SJCRH30 (cell line): ENCODE data around the gene TMEM50A. TPM values are rescaled to one million over a fixed set of nuclear protein-coding genes. Genes with fewer than 3 reads are reported as not detected.
"Not testable (repeated sequence)": the region's sequence is repeated elsewhere in the genome, so short reads cannot be mapped to it uniquely, and the experiment has no call there.

ENCODE experiments used
- DNase-seq, 2 experiments: peaks; one replicate each; pipeline ENCODE4 v3.0.0-alpha.2; 2015 to 2020
- H3K27ac ChIP-seq: fragments of 250-450 bp; sonication (Bioruptor Pico); 2 replicates; pipeline ENCODE4 v1.5.1; 2020; ENCODE audit warnings: mild to moderate bottlenecking, moderate library complexity
- H3K27me3 ChIP-seq: fragments of 250-450 bp; sonication (Bioruptor Pico); 2 replicates; pipeline ENCODE4 v1.5.1; 2020; ENCODE audit warnings: mild to moderate bottlenecking, moderate library complexity
- H3K36me3 ChIP-seq: fragments of 250-450 bp; sonication (Bioruptor Pico); 2 replicates; pipeline ENCODE4 v1.5.1; 2020; ENCODE audit warnings: mild to moderate bottlenecking, moderate library complexity
- H3K4me1 ChIP-seq: fragments of 250-450 bp; sonication (Bioruptor Pico); 2 replicates; pipeline ENCODE4 v1.5.1; 2020; ENCODE audit warnings: mild to moderate bottlenecking, moderate library complexity
- H3K4me3 ChIP-seq: fragments of 250-450 bp; sonication (Bioruptor Pico); 2 replicates; pipeline ENCODE4 v1.5.1; 2020; ENCODE audit warnings: mild to moderate bottlenecking, moderate library complexity
- H3K9me3 ChIP-seq: fragments of 250-450 bp; sonication (Bioruptor Pico); replicated peaks from 2 replicates; pipeline ENCODE4 v1.5.1; 2020; ENCODE audit warnings: mild to moderate bottlenecking, moderate library complexity
- total RNA-seq: library from RNA; depleted of rRNA; stranded (reverse); fragments of >200 nt; shearing (Covaris generic); gene quantifications from 2 replicates; pipeline ENCODE4 v1.2.3, GENCODE V29; 2014; rRNA removed

The TMEM50A gene
- total RNA-seq = 125 and 137 TPM in 2 replicates

- DNase-seq = peak; percentile 91 to 93
- H3K4me3 ChIP-seq = peak within 1 kb of the TSS; percentile 68
These were observed at the start of gene TMEM50A for GRCh38 chr1:25338188-25338981. Gene TMEM50A (plus strand): TSS chr1:25338334. CDS start chr1:25340487, 2,153 bp downstream.

GRCh38 chr1:25288573-25289101, 49.5 kb upstream of the TMEM50A start:
- not testable (repeated sequence) for DNase-seq, H3K4me1 ChIP-seq, H3K4me3 ChIP-seq, H3K27me3 ChIP-seq, H3K9me3 ChIP-seq, H3K27ac ChIP-seq, H3K36me3 ChIP-seq

More at GRCh38 chr1:25338188-25338981, at the start of gene TMEM50A:
- peaks cover 20% of the 10 kb centered on the region for H3K4me1 ChIP-seq
- H3K27ac ChIP-seq = peak within 1 kb of the TSS; percentile 66
- peaks cover 10% of the 10 kb centered on the region for H3K36me3 ChIP-seq
- H3K9me3 ChIP-seq = no peaks in the 10 kb centered on the region
- no peaks in the 10 kb centered on the region for H3K27me3 ChIP-seq

- not testable (repeated sequence) for H3K9me3 ChIP-seq, H3K4me3 ChIP-seq, DNase-seq
These were observed 48.1 kb upstream of the TMEM50A start for GRCh38 chr1:25290043-25290442.

GRCh38 chr1:25293426-25293825, 44.7 kb upstream of the TMEM50A start:
- not testable (repeated sequence) for H3K9me3 ChIP-seq, H3K27ac ChIP-seq, H3K4me1 ChIP-seq, DNase-seq, H3K27me3 ChIP-seq, H3K36me3 ChIP-seq, H3K4me3 ChIP-seq

More at GRCh38 chr1:25290043-25290442, 48.1 kb upstream of the TMEM50A start:
- H3K36me3 ChIP-seq, H3K27ac ChIP-seq, H3K27me3 ChIP-seq, H3K4me1 ChIP-seq: not testable (repeated sequence)

- H3K36me3 ChIP-seq, H3K27me3 ChIP-seq, DNase-seq, H3K4me3 ChIP-seq, H3K9me3 ChIP-seq, H3K4me1 ChIP-seq, H3K27ac ChIP-seq: not testable (repeated sequence)
These were observed 43.0 kb upstream of the TMEM50A start for GRCh38 chr1:25294889-25295826.

- H3K9me3 ChIP-seq, H3K4me3 ChIP-seq: not testable (repeated sequence)
These were observed 41.6 kb upstream of the TMEM50A start for GRCh38 chr1:25296501-25296900.

GRCh38 chr1:25300729-25301128, 37.4 kb upstream of the TMEM50A start:
- H3K27me3 ChIP-seq, H3K36me3 ChIP-seq, H3K4me3 ChIP-seq, H3K4me1 ChIP-seq, H3K9me3 ChIP-seq, H3K27ac ChIP-seq, DNase-seq: not testable (repeated sequence)

More at GRCh38 chr1:25296501-25296900, 41.6 kb upstream of the TMEM50A start:
- H3K4me1 ChIP-seq, H3K27ac ChIP-seq, H3K27me3 ChIP-seq, DNase-seq, H3K36me3 ChIP-seq: not testable (repeated sequence)

GRCh38 chr1:25302330-25302729, 35.8 kb upstream of the TMEM50A start:
- H3K36me3 ChIP-seq, H3K9me3 ChIP-seq, H3K4me1 ChIP-seq, DNase-seq, H3K27ac ChIP-seq, H3K4me3 ChIP-seq, H3K27me3 ChIP-seq: not testable (repeated sequence)

GRCh38 chr1:25304936-25305335, 33.2 kb upstream of the TMEM50A start:
- H3K4me1 ChIP-seq, DNase-seq, H3K36me3 ChIP-seq, H3K4me3 ChIP-seq, H3K9me3 ChIP-seq, H3K27me3 ChIP-seq, H3K27ac ChIP-seq: not testable (repeated sequence)

GRCh38 chr1:25308168-25308567, 30.0 kb upstream of the TMEM50A start:
- not testable (repeated sequence) for DNase-seq, H3K27ac ChIP-seq, H3K27me3 ChIP-seq, H3K9me3 ChIP-seq, H3K4me1 ChIP-seq, H3K4me3 ChIP-seq, H3K36me3 ChIP-seq

GRCh38 chr1:25309085-25309484, 29.0 kb upstream of the TMEM50A start:
- not testable (repeated sequence) for DNase-seq, H3K4me1 ChIP-seq, H3K9me3 ChIP-seq, H3K27me3 ChIP-seq, H3K27ac ChIP-seq, H3K4me3 ChIP-seq, H3K36me3 ChIP-seq

GRCh38 chr1:25309486-25309885, 28.6 kb upstream of the TMEM50A start:
- not testable (repeated sequence) for H3K36me3 ChIP-seq, H3K27me3 ChIP-seq, H3K9me3 ChIP-seq, H3K4me3 ChIP-seq, H3K27ac ChIP-seq, H3K4me1 ChIP-seq, DNase-seq

GRCh38 chr1:25312806-25313470, 25.2 kb upstream of the TMEM50A start:
- DNase-seq = not testable (repeated sequence)

GRCh38 chr1:25320314-25320938, 17.7 kb upstream of the TMEM50A start:
- not testable (repeated sequence) for H3K4me3 ChIP-seq, H3K4me1 ChIP-seq, H3K9me3 ChIP-seq, H3K27me3 ChIP-seq, H3K27ac ChIP-seq, H3K36me3 ChIP-seq, DNase-seq

More at GRCh38 chr1:25312806-25313470, 25.2 kb upstream of the TMEM50A start:
- not testable (repeated sequence) for H3K4me3 ChIP-seq, H3K27me3 ChIP-seq, H3K27ac ChIP-seq, H3K4me1 ChIP-seq, H3K9me3 ChIP-seq, H3K36me3 ChIP-seq
